Panc1 (cell line): ENCODE measurements around the gene METTL25B. TPM values are rescaled to one million over a fixed set of nuclear protein-coding genes. Genes with fewer than 3 reads are reported as not detected.

Source experiments
- ATAC-seq: fragments of 200-7000 bp; cut with Tn5 transposase; 2 replicates; pipeline ENCODE4 v1.9.1; 2020; ENCODE audit warnings: mild to moderate bottlenecking, moderate library complexity
- BruUV-seq: library from RNA; stranded (reverse); fragments of 400-500 nt; replicated peaks from 2 replicates; lab custom pipeline; 2021; lab: Mats Ljungman, UMichigan
- CTCF ChIA-PET: fragments of 300-600 bp; sonication (Branson Sonifier 250); formaldehyde crosslinking; loops from one replicate; lab custom pipeline; 2022; ENCODE audit warnings: antibody characterized with exemption; lab: Charles Lee
- POLR2A ChIA-PET: fragments of 300-600 bp; sonication (Branson Sonifier 250); formaldehyde crosslinking; loops from one replicate; lab custom pipeline; 2022; ENCODE audit warnings: antibody characterized with exemption; lab: Charles Lee
- DNase-seq: peaks from one replicate; pipeline ENCODE4 v3.0.0-alpha.2; 2010; ENCODE audit warnings: low read depth, low spot score
- H3K27ac ChIP-seq: 2 replicates; pipeline ENCODE4 v1.5.1; 2011; ENCODE audit warnings: mild to moderate bottlenecking, low read length, inconsistent platforms
- H3K27me3 ChIP-seq: fragments of 200-500 bp; sonication (Bioruptor generic); 2 replicates; pipeline ENCODE4 v1.6.0; 2014; ENCODE audit warnings: low read length, inconsistent platforms; ENCODE audit not compliant: control insufficient read depth, insufficient read depth
- H3K36me3 ChIP-seq: fragments of 200-500 bp; sonication (Bioruptor generic); 2 replicates; pipeline ENCODE4 v1.5.1; 2014; ENCODE audit warnings: inconsistent platforms, mild to moderate bottlenecking, low read length, moderate library complexity; ENCODE audit not compliant: control insufficient read depth, insufficient read depth
- H3K4me1 ChIP-seq: 2 replicates; pipeline ENCODE4 v1.5.1; 2011; ENCODE audit warnings: inconsistent platforms, mild to moderate bottlenecking, low read length, moderate library complexity; ENCODE audit not compliant: control insufficient read depth, insufficient read depth
- H3K4me3 ChIP-seq, 2 experiments: 2 replicates each; pipeline ENCODE4 v1.5.1; 2011 to 2012; ENCODE audit warnings: low read depth in 2 of 2, low read length in 2 of 2, mild to moderate bottlenecking in 2 of 2, inconsistent platforms in 1 of 2, moderate library complexity in 1 of 2
- H3K9me3 ChIP-seq: fragments of 200-500 bp; sonication (Bioruptor generic); 2 replicates; pipeline ENCODE4 v1.5.1; 2014; ENCODE audit warnings: low read depth, mild to moderate bottlenecking, inconsistent platforms, low read length, moderate library complexity; ENCODE audit not compliant: control insufficient read depth, insufficient read depth
- POLR2AphosphoS5 ChIP-seq: IDR thresholded peaks from 2 replicates; pipeline ENCODE4 v1.6.1; 2012; ENCODE audit warnings: mild to moderate bottlenecking, low read depth, low read length, moderate library complexity
- REST ChIP-seq, 2 experiments: IDR thresholded peaks; 2 replicates each; pipeline ENCODE4 v1.6.1; 2011 to 2012; ENCODE audit warnings: low read depth in 2 of 2, control low read depth in 1 of 2, low read length in 1 of 2, mild to moderate bottlenecking in 1 of 2, moderate library complexity in 1 of 2; ENCODE audit not compliant: insufficient read depth in 1 of 2
- SIN3A ChIP-seq: IDR thresholded peaks from 2 replicates; pipeline ENCODE4 v1.6.1; 2012; ENCODE audit warnings: low read depth, mild to moderate bottlenecking, low read length, moderate library complexity, borderline replicate concordance; ENCODE audit not compliant: insufficient read depth
- TCF7L2 ChIP-seq: IDR thresholded peaks from 2 replicates; pipeline ENCODE4 v1.6.1; 2011; ENCODE audit warnings: mild to moderate bottlenecking, low read depth, low read length, inconsistent platforms
- in situ Hi-C: cut with HindIII; loops from 2 replicates; pipeline ENCODE4 v1.10.0; 2016; ENCODE audit warnings: low sequenced_read_pairs, low pct_unique_long_range_greater_than_20kb
- intact Hi-C: fragments of 100-400 bp; cut with micrococcal nuclease; formaldehyde crosslinking; loops from one replicate; pipeline ENCODE4 v1.10.0; 2022; ENCODE audit not compliant: unreplicated experiment
- total RNA-seq: library from RNA; stranded (reverse); gene quantifications from one replicate; pipeline ENCODE4 v1.2.1, GENCODE V29; 2021; ENCODE audit not compliant: unreplicated experiment
- TF ChIP-seq, protein P1 (sequence below): fragments of 450-650 bp; IDR thresholded peaks from 2 replicates; pipeline ENCODE4 v1.5.1; 2017; ENCODE audit warnings: mild to moderate bottlenecking

The METTL25B gene
- total RNA-seq, 1 experiment from 2014 or later = 32.8 TPM

DNA sequence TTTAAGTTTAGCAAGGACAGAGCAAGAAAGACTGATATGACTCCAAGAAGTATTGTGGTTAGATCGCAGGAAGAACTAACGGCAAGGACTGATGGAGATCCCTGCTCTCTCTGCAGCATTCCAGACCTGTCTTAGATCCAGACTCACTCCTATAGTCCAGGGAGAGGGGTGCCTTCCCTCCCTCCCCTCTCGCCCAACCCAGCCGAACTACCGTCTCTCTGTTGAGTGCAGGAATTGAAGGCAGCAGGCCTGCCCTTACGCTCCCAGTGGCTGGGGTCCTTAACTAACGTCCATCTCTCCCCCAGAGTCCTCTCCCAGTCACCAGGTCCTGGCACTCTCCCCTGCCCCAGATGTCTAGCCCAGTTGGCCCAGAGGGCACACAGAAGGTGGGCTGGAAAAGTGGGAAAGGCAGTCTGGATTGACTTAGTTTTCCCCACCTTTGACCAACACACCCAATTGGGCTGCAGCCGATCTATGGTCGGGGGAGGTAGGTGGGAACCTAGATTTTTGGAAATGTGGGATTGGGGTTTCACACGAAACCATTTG, 24.0 kb upstream of the METTL25B start:
- CTCF ChIA-PET = interaction anchor here (0.6 to 4.6 kb wide), 3 partner anchors 14 to 22 kb away, joined by 4 to 96 read pairs (median 42); no protein-coding TSS in a partner anchor
- Histone ChIP-seq H3K27ac (peak overlapping the region; percentile 93), H3K9me3 (no peaks in the 10 kb centered on the region), H3K4me3 (peak overlapping the region; percentile 82 to 84), H3K36me3 (no peaks in the 10 kb centered on the region; the same call in 1 of the 2 replicates), H3K27me3 (no peaks in the 10 kb centered on the region), H3K4me1 (peaks cover 70% of the 10 kb centered on the region)
- DNase-seq = no peak
- POLR2A ChIA-PET = interaction anchor here (0.6 kb wide), 2 partner anchors 41 to 62 kb away, joined by 6 to 13 read pairs; no protein-coding TSS in a partner anchor
- ATAC-seq = no peak
- BruUV-seq = no TSS peak
- TF ChIP-seq POLR2AphosphoS5 (no peak), TCF7L2 (no peak), REST (IDR thresholded peaks at IDR 0.05; ENCODE audit: insufficient read depth in 1 of 2, low read depth in 2 of 2, low read length in 1 of 2) (no peak), SIN3A (no peak)
- TF ChIP-seq, protein P1, sequence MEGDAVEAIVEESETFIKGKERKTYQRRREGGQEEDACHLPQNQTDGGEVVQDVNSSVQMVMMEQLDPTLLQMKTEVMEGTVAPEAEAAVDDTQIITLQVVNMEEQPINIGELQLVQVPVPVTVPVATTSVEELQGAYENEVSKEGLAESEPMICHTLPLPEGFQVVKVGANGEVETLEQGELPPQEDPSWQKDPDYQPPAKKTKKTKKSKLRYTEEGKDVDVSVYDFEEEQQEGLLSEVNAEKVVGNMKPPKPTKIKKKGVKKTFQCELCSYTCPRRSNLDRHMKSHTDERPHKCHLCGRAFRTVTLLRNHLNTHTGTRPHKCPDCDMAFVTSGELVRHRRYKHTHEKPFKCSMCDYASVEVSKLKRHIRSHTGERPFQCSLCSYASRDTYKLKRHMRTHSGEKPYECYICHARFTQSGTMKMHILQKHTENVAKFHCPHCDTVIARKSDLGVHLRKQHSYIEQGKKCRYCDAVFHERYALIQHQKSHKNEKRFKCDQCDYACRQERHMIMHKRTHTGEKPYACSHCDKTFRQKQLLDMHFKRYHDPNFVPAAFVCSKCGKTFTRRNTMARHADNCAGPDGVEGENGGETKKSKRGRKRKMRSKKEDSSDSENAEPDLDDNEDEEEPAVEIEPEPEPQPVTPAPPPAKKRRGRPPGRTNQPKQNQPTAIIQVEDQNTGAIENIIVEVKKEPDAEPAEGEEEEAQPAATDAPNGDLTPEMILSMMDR = no peak
- in situ Hi-C loops (no loop called here), intact Hi-C loops (loop anchor here (2.0 kb wide), 1 partner anchor 13 kb away; no protein-coding TSS in a partner anchor)

DNA sequence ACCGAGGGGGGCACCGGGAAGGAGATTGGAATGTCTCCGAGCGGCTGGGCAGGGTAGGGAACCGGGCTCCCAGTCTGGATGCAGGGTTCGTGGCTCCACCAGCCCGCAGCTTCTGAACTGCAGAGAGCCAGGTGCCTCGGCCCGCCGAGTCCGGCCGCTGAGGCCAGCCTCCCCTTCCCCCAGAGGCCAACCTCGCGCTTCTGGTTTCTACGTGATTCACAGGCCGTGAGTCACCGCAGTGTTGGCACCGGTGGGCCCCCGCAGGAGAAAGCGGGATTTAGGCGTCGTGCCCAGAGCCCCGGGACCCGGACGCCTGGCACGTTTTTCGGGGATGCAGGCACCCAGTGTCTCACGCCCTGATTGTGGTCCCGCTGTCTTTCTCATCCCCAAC, 23.3 kb upstream of the METTL25B start:
- TF ChIP-seq POLR2AphosphoS5 = no peak
- TF ChIP-seq SIN3A = peak; percentile 65
- TF ChIP-seq REST (IDR thresholded peaks at IDR 0.05; ENCODE audit: insufficient read depth in 1 of 2, low read depth in 2 of 2, low read length in 1 of 2) = no peak
- TF ChIP-seq, protein P1 = no peak
- TF ChIP-seq TCF7L2 = no peak; the same call in 1 of the 2 replicates
- in situ Hi-C loops = no loop called here
- no TSS peak for BruUV-seq
- no peak for DNase-seq
- H3K4me3 ChIP-seq = peak overlapping the region; percentile 82 to 84
- CTCF ChIA-PET = interaction anchor here (0.6 to 3.7 kb wide), 4 partner anchors 9 to 21 kb away, joined by 4 to 96 read pairs (median 9); no protein-coding TSS in a partner anchor
- intact Hi-C loops = loop anchor here (2.0 kb wide), 1 partner anchor 14 kb away; no protein-coding TSS in a partner anchor
- no peaks in the 10 kb centered on the region for H3K27me3 ChIP-seq
- H3K27ac ChIP-seq = peak overlapping the region; percentile 93
- peak; percentile 28 for ATAC-seq
- POLR2A ChIA-PET = interaction anchor here (0.6 kb wide), 1 partner anchor 42 kb away, joined by 13 read pairs; no protein-coding TSS in a partner anchor
- no peaks in the 10 kb centered on the region; the same call in 1 of the 2 replicates for H3K36me3 ChIP-seq
- no peaks in the 10 kb centered on the region for H3K9me3 ChIP-seq
- peaks cover 70% of the 10 kb centered on the region for H3K4me1 ChIP-seq
